Embryonic facial prominence (tissue), 1 donor: ENCODE measurements around the gene OTOA.
"Not testable (repeated sequence)": the region's sequence is repeated elsewhere in the genome, so short reads cannot be mapped to it uniquely, and the experiment has no call there.

ENCODE experiments used
- DNase-seq: peaks from one replicate; pipeline ENCODE4 v3.0.0-alpha.2; 2016; ENCODE audit errors: extremely low spot score

Gene OTOA

DNA sequence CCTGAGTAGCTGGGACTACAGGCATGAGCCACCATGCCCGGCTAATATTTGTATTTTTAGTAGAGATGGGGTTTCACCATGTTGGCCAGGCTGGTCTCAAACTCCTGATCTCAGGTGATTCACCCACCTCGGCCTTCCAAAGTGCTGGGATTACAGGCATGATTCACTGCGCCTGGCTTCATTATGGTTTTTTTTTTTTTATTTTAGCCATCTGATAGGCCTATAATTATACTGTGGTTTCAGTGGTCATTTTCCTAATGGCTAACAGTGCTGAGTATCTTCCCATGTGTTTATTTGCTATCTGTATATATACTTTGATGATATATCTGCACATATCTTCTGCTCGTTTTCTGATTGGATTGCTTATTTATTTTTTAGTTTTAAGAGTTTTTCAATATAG lies 10.7 kb downstream of the OTOA start:
- DNase-seq: not testable (repeated sequence)

DNA sequence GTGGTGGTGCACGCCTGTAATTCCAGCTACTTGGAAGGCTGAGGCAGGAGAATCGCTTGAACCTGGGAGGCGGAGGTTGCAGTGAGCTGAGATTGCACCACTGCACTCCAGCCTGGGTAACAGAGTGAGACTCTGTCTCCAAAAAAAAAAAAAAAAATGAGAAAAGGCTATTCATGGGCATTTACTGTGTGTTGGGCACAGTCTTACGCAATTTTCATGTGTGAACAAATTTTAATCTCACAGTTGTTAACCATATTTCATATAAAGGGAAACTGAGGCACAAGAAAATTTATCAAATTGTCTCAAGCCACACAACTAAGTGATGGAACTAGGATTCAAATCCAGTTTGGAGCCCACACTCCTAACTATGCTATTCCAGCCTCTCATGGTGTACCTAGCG lies 16.9 kb downstream of the OTOA start:
- not testable (repeated sequence) for DNase-seq

DNA sequence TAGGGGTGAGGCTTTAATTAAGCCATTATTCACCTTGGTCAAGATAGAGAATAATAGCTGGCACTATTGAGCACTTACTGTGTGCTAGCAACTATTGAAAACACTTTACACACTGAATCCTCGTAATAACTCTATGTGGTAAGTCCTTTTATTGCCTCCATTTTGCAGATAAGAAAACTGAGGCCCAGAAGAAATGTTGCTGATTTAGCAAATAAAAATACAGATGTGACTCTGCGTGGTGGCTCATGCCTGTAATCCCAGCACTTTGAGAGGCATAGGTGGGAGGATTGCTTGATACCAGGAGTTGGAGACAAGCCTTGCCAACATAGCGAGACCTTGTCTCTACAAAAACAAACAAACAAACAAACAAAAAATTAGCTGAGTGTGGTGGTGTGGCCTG lies 19.4 kb downstream of the OTOA start:
- DNase-seq: no peak

DNA sequence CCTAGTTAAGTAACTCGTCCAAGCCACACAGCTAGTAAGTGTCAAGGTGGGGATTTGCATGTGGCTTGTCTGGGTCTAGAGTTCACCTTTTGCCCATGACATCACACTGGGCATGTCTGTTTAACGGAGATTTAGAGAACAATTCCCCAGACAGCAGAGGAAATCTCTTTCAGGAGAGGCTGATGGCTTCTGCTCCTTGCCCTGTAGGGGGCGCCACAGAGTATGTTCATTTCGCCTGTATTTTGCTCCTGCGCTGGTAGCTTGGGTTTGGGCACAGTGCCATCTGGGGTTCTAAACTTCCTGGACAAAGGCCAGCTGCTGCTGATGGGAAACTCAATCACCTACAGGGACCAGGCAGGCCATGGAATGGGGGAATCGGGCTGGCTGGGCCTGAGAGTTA lies 20.4 kb downstream of the OTOA start:
- no peak for DNase-seq

DNA sequence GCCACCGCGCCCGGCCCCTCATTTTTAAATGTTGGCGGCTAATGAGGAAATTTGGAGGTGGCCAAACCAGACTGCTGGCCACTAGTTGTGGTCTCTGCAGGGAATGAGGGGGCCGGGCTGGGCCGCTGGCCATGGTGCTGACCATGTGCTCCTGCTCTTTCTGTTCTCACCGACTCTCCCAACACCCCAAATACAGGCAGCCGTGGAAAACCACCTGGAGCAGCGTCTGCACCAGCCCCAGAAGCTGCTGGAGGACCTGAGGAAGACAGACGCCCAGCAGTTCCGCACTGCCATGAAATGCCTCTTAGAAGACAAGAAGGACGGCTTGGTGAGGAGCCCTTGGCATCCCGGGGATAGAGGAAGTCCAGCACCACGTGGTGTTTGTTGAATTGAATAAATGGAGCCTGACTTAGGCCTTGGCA lies 21.3 kb downstream of the OTOA start:
- DNase-seq: no peak

DNA sequence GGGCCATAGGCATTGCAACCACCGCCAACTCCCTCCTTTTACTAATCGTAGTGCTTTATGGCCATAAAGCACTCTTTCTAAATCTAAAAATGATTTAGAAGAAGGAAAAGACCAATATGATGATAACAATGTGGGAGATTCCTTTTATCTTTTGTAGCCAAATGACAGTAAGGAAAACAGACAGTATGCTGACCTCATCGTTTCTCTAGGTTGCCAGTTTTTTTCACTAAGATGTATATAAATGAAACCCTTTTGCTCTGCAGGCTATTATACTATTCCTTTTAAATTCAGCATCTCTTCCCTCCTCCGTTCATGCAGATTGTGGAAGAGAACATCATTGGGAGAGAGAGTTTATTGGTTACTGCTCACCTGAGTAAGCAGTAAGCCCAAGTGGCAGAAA lies 25.3 kb downstream of the OTOA start:
- DNase-seq: no peak

DNA sequence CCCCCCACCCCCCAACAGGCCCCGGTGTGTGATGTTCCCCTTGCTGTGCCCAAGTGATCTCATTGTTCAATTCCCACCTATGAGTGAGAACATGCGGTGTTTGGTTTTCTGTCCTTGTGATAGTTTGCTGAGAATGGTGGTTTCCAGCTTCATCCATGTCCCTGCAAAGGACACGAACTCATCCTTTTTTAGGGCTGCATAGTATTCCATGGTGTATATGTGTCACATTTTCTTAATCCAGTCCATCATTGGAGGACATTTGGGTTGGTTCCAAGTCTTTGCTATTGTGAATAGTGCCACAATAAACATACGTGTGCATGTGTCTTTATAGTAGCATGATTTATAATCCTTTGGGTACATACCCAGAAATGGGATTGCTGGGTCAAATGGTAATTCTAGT lies 27.2 kb downstream of the OTOA start:
- not testable (repeated sequence) for DNase-seq

DNA sequence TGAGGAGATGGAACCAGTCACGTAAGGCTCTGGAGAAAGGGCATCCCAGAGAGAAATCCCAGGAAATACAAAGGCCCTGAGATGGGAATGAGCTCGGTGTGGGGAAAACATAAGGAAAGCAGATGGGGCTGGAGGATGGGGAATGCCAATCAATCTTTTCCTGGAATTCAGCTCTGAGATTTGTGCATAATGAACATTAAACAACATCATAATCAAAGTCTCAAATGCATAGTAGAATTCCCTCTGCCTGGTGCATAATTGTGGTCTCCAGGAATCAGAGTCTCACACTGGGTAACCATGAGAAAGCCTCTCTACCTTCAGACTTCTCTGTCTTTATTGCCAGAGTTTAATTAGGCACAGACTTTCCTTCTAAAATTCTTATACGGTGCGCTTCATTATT lies 30.8 kb downstream of the OTOA start:
- no peak for DNase-seq

DNA sequence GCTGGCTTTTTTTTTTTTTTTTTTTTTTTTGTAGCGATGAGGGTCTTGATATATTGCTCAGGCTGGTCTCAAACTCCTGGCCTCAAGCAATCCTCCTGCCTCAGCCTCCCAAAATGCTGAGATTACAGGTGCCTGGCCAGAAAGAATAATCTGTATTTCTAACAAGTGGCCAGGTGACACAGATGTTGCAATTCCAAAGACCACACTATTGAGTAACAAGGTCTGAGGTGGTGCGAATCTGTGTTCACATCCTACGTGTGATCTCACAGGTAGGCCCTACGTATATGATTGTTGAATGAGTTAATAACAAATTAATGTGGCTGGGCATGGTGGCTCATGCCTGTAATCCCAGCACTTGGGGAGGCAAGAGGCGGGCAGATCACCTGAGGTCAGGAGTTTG lies 33.3 kb downstream of the OTOA start:
- DNase-seq: no peak

DNA sequence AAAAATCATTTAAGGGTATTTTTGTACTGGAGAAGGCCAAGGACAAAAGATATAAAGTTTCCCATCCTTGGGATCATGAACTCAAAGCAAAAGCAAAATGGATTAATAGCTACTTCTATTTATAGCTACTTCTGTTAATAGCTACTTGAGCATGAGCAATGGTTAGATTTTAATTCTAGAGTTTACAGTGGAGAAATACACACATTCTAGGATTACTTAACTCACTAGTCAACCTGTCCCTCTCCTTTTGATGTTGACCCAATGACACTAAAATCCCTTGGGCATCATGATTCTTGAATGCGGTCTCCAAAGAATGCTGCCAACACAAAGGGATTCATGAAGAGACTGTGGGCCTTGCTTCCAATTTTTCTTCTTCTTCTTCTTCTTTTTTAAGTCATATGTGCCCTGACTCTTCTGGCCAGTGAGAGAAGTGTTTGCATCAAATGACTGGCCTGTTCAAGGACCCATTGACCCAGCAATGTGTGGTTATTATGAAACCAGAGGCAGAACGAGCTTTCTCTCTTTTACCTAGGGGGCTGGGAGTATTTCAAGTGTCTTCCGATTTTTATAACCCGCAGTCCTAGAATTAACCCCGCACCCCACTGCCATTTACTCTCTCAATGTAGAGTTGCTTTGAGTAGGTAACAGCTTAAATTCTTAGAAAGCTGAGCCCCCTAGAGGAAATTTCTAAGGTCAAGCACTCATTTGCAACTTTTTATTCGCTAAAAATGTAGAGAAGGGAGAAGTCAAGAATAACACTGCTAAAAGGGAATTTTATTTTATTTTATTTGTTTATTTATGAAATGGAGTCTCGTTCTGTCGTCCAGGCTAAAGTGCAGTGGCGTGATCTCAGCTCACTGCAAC lies 34.6 kb downstream of the OTOA start:
- DNase-seq: no peak

DNA sequence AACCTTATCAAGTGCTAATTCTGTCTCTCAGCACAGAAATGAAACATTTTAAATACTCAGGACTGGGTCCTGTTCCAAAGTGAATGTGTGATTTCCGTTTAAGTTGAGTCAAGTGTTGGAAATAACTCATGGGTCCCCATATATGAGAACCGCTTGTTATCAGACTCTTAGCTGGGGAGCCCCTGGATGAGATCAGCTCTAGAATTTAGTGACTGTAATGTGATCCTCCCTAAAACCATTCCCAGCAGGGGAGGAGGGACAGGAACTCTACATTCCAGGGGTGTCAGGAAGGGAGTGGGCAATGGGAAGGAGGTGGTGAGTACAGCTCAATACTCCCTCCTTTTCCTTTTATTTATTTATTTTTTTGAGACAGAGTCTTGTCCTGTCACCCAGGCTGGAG lies 37.5 kb downstream of the OTOA start:
- no peak for DNase-seq

DNA sequence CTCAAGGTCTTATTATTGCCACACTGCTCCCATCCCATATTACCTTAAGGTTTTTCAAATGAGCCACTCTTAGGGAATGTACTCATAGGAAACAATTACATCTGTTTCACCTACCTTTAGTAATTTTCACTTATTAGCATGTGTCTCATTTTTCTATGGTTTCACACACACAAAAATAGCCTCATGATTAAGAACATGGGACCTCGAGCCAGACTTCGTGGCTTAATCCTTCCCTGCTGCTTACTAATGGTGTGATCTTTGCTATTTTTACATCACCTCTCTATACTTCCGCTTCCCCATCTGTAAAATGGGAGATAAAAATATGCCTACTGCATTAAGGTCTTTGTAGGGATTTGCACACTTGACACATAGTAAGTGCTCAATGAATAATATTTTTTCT lies 38.5 kb downstream of the OTOA start:
- no peak for DNase-seq

DNA sequence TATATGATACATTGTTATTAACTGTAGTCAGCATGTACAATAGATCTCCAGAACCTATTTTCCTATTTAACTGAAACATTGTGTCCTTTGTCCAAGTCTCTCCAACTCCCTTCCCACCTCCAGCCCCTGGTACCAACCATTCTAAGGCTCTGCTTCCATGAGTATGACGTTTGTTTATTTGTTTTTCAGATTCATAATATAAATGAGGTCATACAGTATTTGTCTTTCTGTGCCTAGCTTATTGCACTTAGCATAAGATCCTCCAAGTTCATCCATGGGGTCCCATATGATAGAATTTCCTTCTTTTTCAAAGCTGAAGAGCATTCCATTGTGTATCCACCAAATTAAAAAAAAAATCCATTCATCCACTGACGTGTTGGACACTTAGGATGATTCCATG lies 39.4 kb downstream of the OTOA start:
- no peak for DNase-seq

DNA sequence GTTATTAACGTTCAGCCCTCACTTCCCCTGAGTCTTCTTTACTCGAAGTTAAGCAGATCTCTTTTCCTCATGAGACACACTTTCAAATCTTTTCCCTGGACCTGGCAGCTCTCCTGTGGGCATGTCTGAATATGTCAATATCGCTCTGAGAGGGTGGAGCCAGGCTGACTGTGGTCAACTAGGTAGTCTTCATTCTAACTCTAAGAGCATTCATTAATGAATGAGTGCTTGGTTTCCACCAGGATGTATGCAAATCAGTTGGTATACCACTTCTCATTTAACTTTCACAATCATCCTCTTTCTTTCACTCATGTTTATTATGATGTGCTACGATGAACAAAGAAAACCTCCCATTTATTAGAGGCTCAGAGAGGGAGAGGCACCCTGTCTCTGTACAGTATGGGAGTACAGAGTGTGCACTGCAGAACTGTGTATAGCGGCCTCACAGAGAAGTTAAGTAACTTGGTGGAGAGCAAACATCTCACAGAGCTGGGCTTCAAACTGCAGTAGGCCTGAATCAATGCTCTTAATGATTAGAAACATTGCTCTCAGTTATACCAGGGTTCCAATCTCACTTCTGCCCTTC lies 39.9 kb downstream of the OTOA start:
- DNase-seq: no peak

DNA sequence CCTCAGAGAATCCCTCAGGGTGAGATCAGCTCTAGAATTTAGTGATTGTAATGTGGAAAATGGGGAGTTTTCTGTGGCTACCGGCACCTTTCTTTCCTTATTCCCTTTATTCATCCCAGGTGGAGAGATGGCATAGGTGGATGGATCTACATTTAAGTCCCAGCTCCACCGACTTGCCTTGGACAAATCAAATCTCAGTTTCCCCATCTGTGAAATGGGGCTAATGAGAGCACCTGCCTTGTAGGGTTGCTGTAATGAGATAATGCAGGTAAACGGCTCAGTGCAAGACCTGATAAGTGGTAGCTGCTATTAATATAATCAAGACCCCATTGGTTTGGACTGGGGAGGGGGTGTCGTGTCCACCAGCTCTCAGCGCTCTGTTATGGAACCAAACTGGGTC lies 40.5 kb downstream of the OTOA start:
- DNase-seq: no peak

DNA sequence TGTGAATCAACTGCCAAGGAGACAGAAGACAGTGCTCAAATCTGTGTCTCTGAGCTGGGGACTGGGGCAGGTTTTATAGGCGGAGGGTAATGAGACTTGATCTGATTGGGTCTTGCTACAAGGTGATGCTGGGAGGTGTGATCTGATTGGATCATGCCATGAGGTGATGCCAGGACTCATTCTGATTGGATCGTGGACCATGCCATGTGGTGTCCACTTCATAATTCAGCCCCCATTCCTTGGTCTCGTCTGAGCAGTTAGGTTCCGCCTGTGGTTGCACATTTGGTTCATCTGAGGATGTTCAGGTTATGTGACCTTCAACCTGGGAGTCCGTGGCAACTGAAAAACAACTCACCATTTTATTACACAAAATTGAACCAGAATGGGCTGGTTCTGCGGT lies 41.0 kb downstream of the OTOA start:
- no peak for DNase-seq

DNA sequence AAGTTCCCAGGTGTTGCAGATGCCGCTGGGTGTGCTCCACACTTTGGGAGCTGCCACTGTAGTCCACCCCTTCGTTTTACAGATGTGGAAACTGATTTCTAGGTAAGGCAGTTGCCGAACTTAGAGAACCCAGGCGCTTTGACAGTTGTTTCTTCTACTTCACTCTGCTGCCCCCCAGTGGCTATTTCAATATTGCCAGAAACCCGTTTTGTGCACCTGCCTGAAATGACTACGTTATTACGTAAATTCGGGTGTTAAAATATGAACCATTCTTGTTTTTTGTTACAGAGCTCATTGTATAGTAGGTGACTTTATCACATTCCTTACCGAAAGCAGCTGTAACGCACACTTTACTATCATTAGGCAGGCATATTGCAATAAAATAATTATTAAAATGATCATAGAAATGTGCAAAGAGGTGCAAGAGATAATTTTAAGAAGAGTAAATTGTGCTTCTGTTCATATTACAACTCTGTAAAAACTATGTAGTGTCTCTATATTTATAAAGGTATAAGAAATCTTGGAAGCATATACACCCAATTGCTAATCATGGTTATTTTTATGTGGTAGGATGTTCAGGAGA lies 44.9 kb downstream of the OTOA start:
- peak; percentile 35 for DNase-seq

DNA sequence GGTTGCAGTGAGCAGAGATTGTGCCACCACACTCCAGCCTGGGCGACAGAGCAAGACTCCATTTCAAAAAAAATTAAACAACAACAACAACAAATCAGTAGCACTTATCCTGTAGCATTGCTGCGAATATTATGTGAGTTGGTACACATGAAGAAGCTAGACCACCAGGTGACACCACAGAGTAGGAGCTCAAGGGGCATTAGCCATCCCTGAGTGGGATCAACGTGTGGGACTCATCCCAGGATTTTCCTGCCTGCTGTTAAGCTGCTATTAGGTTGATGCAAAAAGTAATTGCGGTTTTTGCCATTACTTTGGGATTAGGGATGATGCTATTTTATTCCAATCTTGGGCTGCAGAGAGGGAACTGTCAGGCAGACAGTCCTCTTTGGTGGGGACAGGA lies 47.2 kb downstream of the OTOA start:
- DNase-seq: no peak

DNA sequence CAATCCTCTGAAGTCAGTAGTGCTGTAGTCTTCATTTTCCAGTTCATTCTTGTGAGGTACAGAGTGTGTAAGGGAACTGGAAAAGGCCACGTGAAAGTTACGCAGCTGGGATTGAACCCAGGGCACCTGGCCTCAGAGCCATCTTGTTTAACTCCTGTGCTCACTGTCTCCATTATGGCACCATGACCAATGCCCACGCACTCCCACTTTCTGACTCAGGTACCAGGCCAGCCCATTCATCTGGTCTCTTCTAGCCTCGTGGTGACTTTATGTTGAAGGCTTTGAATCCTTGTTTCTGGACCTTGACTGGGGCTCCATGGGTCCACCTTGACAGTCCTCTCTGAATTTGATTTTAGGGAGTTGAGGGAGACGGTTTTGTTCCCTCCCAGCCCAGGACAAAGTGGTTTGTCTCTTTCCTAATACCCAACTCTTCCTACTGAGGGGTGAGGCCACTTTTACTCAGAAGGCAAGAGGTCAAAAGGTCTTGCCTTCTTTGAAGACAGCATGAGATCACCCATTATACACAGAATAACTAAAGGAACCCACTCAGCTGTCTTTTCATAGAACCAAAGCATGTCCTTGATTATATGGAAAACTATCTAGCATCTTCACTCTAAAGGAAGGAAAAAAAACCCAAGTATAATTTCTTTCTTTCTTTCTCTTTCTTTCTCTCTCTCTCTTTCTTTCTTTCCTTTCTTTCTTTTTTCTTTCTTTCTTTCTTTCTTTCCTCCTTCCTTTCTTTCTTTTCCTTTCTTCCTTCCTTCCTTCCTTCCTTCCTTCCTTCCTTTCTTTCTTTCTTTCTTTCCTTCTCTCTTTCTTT lies 50.0 kb downstream of the OTOA start:
- DNase-seq: no peak

DNA sequence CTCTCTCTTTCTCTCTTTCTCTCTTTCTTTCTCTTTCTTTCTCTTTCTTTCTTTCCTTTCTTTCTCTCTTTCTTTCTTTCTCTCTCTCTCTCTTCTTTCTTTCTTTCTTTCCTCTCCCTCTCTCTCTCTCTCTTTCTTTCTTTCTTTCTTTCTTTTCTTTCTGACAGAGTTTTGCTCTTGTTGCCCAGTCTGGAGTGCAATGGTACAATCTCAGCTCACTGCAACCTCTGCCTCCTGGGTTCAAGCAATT lies 50.5 kb downstream of the OTOA start:
- not testable (repeated sequence) for DNase-seq

DNA sequence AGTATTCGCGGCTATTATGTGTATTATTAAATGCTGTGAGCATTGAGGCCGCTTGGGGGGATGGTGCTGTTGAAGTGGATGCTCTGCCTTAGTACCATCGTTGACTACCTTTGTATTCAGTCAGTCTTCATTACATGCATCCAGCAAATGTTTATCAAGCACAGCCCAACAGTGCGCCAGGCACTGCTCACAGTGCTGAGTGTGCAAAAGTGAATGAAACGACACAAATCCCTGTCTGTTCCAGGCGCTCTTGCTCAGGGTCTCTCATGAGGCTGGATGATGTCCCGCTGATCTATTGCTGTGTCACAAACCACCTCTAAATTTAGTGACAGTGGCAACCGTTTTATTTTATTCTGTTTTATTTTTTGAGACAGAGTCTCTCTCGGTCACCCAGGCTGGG lies 53.8 kb downstream of the OTOA start:
- no peak for DNase-seq

DNA sequence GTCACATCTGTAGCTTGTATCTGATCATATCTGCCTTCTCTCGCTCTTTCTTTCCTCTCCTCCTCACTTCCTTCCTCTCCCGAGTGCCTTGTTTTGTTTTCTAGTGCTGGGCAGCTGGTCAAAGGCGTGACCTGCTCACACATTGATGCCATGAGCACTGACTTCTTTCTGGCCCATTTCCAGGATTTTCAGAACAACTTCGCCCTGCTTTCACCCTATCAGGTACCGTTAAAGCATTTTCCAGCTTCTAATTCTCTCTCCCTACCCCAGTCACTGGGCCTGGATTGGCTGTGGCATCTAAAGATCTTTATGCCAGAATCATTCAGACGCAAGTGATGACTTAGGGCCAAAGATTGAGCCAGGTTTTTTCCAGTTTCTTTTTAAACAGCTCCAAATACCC lies 55.5 kb downstream of the OTOA start:
- DNase-seq: no peak

DNA sequence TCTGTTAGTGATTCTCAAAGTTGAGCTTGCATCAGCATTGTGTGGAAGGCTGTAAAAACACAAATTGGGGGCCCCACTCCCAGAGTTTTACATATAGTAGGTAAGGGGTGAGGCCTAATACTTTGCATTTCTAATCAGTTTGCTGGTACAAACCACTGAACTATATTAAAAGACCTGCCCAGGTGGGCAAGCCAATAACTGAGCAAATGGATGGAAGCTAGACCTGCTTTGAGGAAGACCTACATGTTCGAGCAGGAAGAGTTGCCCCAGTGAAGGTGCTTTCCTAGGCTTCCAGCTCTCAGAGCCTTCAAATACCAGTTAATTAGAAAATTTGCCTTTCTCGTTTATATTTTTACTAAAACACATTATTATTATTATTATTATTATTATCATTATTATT lies 56.8 kb downstream of the OTOA start:
- DNase-seq: no peak
